ENCODE measurements around the gene SRGAP1.

The SRGAP1 gene

DNA sequence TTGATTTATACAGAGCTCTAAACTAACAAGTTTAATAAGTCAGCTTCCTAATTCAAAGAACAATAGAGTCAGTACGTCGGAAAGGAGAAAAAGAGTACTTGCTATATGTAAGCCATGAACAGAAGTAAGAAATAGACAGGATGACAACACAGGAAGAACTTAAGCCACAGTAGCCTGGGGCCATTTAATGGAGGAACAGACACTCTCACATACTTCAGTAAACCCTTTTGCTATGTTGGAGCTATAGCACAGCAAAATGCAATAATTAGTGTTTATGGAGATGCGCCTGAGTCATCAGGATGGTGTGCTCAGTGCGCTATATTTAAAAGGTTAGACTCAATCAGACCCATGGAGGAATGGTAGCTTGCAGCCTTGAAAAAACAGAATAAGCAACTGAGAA is 61.0 kb downstream of the SRGAP1 start:
- DNase-seq (ENCODE audit: low read depth, low spot score) = no peak

DNA sequence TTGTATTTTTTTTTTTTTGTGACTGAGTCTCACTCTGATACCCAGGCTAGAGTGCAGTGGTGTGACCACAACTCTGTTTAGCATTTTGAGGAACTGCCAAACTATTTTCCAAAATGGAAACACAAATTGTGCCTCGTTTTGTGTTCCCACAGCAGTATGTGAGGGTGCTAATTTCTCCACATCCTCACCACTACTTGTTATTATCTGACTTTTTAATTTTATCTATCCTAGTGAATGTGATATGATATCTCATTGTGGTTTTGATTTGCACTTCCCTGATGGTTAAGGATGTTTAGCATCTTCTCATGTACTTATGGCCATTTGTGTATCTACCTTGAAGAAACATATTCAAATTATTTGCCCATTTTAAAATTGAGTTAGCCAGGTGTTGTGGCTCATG is 62.4 kb downstream of the SRGAP1 start:
- no peak for DNase-seq (ENCODE audit: low read depth, low spot score)

DNA sequence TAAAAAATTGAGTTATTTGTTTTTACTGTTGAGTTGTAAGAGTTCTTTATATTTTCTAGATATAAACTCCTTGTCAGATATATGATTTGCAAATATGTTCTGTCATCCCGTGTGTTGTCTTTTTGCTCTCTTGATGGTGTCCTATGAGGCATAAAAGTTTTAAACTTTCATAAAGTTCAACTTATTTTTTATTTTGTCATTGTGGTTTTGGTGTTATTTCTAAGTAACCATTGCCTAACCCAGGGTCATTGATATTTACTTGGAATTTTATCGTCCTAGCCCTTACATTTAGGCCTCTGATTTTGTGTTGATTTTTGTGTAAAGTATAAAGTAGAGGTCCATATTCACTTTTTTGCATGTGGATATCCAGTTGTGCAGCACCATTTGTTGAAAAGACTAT is 63.1 kb downstream of the SRGAP1 start:
- no peak for DNase-seq (ENCODE audit: low read depth, low spot score)

DNA sequence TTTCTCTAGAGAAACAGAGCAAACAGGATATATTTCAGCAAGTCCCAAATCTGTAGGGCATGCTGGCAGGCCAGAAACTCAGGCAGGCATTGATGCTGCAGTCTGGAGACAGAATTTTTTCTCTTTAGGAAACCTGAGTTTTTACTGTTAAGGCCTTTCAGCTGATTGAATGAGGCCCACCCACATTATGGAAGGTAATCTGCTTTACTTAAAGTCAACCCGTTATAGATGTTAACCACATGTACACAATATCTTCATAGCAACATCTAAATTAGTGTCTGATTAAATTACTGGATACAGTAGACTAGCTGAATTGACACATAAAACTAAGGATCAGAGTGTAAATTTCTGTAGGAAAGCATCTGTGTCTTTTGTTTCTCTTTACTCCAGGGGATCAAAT is 65.2 kb downstream of the SRGAP1 start:
- no peak for DNase-seq (ENCODE audit: low read depth, low spot score)

DNA sequence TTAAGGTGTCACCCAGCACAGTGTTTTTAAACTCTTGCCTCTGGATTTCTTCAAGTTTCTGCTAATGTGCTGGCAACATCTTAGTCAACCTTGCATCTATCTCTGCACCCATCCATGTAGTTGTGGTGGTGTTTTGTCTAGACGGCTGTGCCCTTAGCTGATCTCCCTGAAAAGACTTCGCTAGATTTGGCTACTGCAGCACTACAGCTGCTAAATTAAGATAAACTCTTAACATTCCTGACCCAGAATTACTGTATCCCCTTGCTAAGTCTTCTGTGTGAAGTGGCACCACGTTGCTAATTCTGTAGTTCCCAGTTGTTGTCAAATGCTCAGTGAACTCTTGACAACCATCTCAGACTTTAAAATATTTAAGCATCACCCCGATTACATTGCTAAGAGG is 66.8 kb downstream of the SRGAP1 start:
- DNase-seq (ENCODE audit: low read depth, low spot score) = no peak

DNA sequence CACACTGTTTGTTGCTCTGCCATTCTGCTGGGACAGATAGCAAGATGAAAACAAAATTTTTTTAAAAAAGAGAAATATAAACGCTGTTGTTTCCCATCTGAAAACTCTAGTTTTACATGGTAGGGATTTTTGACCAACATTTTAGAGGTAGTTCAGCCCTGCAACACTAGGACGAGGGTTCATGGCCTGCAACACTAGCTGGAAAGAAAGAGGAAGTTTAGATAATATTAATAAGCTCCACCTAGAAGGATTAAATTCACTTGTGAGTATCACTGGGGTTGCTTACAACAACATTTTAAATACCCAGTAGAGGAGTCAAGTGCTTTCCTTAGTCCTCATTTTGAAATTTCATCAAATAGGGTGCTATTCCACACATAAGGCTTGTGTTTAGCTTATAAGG is 68.2 kb downstream of the SRGAP1 start:
- no peak for DNase-seq (ENCODE audit: low read depth, low spot score)

DNA sequence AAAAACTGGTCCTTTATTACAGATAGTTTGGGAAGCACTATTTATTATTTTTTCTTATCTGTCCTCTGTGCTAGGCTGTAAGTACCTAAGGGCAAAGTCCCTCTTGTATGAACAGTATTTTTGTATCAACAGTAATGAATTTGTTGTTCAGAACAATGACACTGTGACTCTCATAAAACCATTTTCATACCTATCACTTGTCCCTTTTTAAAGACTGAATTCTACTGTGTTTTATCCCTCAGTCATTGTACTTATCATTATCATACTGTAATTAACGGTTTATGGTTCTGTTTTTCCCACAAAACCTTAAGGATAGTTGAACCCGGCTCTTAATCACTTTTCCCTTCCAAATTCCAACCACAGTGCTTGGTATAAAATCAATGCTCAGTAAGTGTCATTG is 69.4 kb downstream of the SRGAP1 start:
- no peak for DNase-seq (ENCODE audit: low read depth, low spot score)

DNA sequence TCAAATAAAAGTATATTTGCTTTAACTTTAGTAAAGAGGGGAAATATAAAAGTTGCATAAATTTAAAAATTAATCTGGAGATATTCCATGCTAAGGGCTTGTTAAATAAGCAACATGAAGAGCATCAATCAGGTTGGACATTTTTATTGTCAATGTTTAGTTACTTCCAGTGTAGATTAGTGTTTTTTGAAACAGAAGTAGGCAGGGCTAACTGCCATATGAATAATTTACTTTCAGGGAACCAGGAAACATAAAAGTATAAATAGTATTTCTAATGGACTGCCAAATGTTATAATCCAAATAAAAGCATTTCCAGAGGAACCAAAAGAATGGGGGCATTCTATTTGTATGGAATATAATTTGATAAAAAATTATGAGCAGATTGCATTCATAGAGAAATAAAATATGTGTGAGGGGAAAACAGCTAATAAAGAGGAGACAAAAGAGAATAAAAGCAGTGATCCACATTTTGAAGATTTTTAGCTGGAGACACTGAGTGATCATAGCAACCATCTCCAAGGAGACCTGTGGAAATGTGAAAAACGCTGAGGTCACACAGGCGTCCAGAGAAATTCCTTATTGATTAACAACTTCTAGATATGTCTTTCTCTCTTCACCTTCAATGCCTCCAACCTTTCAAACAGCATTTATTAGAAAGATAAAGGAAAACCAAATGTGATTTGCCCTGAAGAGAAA is 70.8 kb downstream of the SRGAP1 start:
- no peak for DNase-seq (ENCODE audit: low read depth, low spot score)

DNA sequence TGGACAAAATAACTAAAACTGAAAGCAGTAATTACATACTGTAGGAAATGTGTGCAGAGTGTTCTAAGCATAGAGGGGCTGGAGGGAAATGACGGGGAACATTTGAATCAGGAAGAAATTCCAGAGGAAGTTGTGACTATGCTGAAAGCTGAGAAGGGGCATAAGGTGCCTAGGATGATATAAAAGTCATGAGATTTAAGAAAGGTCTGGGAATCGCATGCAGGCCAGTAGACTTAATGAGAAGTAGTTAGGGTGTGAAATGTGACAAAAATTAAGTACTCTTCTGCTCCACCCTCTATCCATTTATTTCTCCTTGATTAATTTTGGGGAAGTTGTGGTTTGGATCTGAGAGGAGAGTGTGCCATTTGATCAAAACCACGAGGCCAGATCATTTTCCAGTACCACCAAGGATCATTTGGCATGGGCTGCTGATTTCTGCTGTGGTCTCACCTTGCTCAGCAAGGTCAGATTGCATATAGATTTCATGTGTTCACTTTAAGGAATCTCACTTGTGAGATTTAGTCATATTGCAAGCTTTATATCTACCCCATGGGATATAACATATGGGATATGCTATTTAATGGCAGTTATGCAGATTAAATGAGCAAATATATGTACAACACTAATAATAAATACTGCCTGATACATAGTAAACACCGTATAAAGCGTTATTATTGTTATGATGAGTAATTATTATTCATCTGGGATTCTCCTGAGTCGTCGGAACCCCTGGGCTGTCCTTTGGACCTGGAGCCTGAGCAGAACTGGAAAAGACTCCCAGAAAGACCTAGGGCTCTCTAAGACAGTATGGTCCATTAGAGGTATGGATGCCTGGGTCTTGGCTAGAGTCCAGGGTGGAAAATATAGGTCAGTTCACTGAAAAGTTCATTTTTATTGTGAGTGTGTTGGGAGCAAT is 72.3 kb downstream of the SRGAP1 start:
- no peak for DNase-seq (ENCODE audit: low read depth, low spot score)

DNA sequence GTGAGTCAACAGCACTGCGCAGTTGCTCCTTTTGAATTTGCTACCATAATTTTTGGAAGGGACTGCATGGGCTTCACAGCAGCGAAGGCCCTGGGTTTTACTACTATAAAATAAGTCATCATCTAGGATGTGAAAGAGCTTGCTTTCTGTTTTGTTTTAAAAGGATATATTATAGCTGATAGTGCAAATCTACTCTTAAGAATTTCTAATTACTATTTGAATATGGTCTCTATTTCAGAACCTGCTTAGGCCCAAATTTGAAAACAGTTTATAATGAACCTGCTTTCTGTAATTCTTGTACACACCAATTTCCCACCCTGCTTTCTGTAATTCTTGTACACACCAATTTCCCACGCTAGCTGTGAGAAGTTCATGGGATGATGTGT is 73.0 kb downstream of the SRGAP1 start:
- no peak for DNase-seq (ENCODE audit: low read depth, low spot score)

DNA sequence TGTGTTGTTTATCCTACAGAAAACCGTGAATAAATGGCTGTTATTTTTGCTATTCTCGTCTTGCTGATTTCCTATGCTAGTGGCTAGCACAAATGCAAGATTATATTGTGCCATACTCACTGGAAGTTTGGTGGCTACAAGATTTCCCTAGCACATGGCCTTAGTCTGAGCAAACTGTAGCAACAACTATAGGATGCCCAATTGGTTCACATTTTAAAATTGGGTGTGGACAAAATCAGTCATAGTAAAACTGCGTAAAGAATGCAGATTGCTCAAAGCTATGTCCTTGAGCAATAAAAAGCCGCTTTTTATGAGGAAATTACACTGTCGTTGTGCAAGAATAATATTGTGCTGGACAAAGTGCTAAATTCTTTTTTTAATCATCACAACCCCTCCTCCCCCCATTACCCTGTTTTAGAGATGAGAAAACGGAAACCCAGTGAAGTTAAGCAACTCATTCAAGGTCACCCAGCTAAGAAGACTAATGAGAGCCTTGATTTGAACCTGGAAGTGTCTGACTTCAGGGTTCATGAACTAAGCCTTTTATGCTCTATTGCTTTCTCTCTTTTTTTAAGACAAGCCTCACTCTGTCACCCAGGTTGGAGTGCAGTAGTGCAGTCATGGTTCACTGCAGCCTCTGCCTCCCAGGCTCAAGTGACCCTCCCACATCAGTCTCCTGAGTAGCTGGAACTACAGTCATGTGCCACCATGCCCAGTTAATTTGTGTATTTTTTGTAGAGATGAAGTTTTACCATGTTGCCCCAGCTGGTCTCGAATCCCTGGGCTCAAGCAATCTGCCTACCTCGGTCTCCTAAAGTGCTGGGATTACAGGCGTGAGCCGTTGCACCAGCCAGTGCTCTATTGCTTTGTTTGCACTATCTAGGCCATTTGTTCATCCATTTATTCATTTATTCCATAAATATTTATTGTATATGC is 73.6 kb downstream of the SRGAP1 start:
- no peak for DNase-seq (ENCODE audit: low read depth, low spot score)

DNA sequence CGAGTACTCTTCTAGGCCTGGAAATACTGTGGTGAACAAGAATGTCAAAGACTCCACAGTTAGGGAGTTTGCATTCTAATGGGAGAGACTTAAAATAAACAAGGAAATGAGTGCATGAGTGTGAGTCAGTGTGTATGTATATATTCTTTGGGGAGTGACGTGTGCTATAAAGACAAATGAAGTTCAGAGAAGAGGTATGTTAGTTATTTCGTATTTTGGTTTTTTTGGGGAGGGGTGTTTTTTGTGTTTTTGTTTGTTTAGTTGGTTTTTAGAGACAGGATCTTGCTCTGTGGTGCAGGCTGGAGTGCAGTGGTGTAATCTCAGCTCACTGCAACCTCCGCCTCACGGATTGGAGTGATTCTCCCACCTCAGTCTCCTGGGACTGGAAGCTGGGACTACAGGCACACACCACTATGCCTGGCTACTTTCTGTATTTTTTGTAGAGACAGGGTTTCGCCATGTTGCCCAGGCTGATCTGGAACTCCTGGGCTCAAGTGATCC is 74.3 kb downstream of the SRGAP1 start:
- DNase-seq (ENCODE audit: low read depth, low spot score) = no peak

DNA sequence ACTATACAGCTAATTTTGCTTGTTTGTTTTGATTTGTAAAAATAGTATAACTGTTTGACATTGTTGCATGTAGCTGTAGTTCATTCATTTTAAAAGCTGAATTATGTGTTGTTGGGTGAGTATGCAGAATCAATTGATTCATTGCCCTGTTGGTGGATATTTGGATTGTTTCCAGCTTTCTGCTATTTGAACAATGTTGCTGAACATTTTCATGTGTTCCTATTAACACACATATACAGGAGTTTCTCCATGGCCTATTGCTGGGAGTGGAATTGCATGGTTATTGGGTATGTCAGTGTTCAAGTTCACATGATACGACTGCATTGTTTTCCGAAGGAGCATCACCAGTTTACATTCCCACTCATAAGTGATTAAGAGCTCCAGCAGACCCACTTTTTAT is 75.3 kb downstream of the SRGAP1 start:
- no peak for DNase-seq (ENCODE audit: low read depth, low spot score)

DNA sequence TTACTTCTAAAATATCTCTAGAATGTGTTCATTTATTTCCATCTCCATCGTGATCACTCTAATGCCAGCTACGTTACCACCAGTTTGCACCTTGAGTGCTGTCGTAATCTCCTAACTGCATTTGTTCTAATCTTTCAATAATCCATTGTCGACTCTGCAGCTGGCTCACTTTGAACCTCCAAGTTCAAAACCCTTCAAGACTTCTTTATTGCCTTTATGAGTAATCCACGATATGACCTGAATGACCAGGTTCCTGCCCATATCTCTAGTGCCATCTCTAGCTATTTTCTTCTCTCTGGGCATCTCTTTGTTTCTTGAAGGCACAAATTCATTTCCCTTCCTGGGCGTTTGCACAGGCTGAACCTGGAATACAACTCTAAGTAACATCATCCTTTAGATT is 76.7 kb downstream of the SRGAP1 start:
- DNase-seq (ENCODE audit: low read depth, low spot score) = no peak

DNA sequence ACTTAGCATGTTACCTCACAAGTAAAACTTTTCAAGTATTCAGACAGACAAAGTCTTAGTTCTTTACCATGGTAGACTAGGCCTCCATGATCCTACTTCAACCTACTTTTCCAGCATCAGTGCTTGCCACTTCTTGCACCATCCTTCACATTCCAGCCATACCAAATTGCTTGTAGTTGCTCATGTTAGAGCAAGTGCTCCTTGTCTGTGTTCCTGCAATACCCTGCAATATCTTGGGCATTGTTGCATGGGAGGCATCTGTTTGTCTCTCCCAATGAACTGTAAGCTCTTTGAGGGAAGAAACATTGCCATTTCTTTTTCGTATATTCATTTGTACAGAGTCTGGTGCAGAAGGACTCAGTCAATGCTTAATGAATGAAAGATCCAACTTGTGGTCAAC is 78.0 kb downstream of the SRGAP1 start:
- DNase-seq (ENCODE audit: low read depth, low spot score) = no peak

DNA sequence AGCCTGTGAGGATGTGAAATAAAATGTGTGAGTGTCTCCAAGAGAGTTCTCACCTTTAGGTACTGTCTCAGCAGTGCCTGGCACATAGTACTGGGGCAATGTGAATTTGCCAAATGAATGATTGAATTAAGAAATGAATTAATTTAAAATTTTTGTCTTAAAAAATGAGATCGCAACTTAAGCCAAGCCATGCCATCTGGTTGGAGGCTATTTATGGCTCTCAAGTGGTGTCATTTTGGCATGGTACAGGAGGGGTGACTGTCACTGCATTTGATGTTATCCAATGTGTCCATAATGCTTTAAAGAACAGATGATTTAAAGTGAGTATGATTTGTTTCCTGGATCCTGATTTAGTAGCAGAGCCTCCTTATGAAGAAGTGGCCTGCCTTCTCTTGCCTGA is 80.3 kb downstream of the SRGAP1 start:
- no peak for DNase-seq (ENCODE audit: low read depth, low spot score)

DNA sequence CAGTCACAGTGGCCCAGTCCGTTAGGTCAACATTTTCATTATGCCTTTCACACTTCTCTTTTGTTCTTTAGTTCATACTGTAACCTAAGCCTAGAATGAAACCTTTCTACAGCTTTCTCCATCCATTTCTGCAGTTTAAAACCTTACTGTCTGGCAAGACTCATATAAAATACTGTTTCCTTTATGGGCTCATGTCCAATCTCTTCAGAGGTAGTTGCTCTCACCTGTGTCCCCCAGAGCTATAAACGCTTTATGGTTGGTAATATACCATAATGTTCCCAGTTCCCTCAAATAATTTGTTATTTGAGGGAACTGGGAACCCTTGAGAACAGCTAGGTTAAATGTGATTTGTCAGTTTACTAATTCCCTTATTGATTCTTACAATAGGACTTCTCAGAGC is 83.0 kb downstream of the SRGAP1 start:
- no peak for DNase-seq (ENCODE audit: low read depth, low spot score)

DNA sequence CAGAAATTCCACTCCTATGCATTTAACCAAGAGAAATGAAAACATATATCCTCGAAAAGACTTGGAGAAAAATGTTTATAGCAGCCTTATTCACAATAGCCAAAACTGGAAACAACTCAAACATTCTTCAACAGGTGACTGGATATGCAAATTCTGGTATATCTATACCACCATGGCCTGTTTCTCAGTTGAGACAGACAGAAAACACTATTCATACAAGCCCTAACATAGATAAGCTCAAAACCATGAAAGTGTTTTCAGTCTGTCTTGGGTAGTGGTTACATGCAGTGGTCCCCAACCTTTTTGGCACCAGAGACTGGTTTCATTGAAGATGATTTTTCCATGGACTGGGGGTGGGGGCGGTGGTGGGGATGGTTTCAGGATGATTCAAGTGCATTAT is 83.8 kb downstream of the SRGAP1 start:
- DNase-seq (ENCODE audit: low read depth, low spot score) = no peak

DNA sequence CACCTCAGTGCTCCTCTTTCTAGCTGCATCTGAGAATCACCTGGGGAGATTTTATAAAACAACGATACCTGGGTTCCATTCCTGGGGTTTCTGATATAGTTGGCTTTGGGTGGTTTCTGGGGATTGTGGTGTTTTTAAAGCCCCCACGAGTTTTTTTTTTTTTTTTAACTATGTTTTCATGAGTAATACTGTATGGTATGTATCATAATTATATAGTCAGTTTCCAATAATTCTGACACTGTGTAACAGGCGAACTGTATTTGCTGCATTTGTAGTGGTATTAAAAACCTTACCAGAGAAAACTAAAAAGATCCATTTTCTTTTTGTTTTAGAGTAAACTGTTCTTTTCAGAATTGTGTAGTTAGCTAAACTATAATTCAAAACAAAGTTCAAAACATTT is 84.9 kb downstream of the SRGAP1 start:
- no peak for DNase-seq (ENCODE audit: low read depth, low spot score)

DNA sequence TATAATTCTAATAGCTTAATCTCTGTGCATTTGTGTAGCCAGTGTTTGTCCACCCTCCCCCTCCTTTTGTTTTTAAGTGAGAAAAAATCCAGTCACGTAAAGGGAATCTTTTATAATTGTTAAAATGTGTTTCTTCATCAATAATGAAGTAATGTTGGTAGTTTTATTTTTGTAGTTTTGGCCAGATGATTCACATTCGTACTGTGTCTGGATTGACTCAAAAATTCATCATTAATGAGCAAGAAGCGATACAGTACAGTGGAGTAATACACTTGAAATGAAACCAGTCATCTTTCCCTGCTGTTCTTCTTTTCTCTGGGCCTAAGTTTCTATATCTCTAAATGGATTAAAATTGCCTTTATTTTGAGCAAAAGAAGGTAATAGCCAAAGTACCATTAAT is 86.5 kb downstream of the SRGAP1 start:
- no peak for DNase-seq (ENCODE audit: low read depth, low spot score)

DNA sequence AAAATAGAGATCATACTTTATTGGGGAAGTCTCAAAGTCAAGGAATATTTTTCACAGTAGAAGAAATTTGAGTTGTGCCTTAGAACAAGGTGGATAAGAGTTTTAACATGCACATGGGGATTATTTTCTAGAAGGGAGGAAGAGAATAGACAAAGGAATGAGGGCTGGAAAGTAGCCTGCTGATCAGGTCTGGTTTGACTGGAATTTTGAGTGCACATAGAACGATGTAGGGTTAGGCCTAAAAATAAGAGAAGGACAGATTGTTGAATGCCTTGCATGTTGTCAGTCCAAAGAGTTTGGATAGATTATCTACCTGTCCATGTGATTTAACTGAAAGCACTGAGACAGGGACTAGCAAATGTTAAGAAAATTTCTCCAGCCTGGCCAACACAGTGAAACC is 87.2 kb downstream of the SRGAP1 start:
- no peak for DNase-seq (ENCODE audit: low read depth, low spot score)

DNA sequence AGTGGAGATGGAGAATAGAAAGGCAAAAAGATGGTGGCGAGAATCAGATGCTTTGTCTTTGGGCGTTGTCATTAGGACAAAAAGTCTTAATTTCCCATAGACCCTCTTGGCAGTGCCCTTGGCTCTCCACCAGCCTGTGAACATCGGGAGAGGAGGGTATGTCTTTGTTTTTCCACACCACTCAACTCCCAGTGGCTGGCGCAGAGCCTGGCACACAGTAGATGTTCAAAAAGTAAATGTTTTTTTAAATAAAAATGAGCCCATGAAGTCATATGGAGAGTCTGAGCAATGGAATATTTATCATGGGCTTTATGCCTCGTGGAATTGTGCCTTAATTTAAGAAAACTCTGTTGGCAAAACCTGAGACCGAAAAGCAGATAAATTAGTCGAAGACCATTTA is 90.4 kb downstream of the SRGAP1 start:
- DNase-seq (ENCODE audit: low read depth, low spot score) = no peak
